SK-N-SH (cell line): ENCODE measurements around the gene GPAT3. TPM values are rescaled to one million over a fixed set of nuclear protein-coding genes. Genes with fewer than 3 reads are reported as not detected.

ENCODE experiments used
- CTCF ChIA-PET: fragments of 300-600, 350-600 bp; formaldehyde crosslinking; extraction: SDS; loops from one replicate; lab custom pipeline; 2021; lab: Yijun Ruan, JAX
- POLR2A ChIA-PET: fragments of 350-600 bp; sonication (Branson Sonifier 250); formaldehyde crosslinking; extraction: SDS; loops from one replicate; lab custom pipeline; 2020; ENCODE audit warnings: antibody characterized with exemption, inconsistent platforms; lab: Yijun Ruan, JAX
- DNase-seq: peaks from one replicate; pipeline ENCODE4 v3.0.0; 2012
- H2AFZ ChIP-seq: fragments of 200-600 bp; sonication (generic); 2 replicates; pipeline ENCODE4 v1.8.1; 2016; ENCODE audit warnings: antibody characterized with exemption, mild to moderate bottlenecking, low read depth
- H3F3A ChIP-seq: fragments of 200-600 bp; sonication (generic); replicated peaks from 2 replicates; pipeline ENCODE3; 2016; ENCODE audit warnings: antibody characterized with exemption, mild to moderate bottlenecking; ENCODE audit not compliant: insufficient read depth
- H3K27ac ChIP-seq, 2 experiments: fragments of 200-500 bp in 1 of 2; fragments of 200-600 bp in 1 of 2; sonication (Bioruptor generic) in 1 of 2; sonication (generic), shearing (Covaris generic) in 1 of 2; 2 replicates each; pipeline versions ENCODE4 v1.5.1 to v1.6.1; 2014 to 2016; ENCODE audit warnings: low read depth in 2 of 2, inconsistent platforms in 1 of 2, low read length in 1 of 2, mild to moderate bottlenecking in 1 of 2, mixed read lengths in 1 of 2
- H3K27me3 ChIP-seq: fragments of 200-600 bp; sonication (generic), shearing (Covaris generic); 2 replicates; pipeline ENCODE4 v1.6.1; 2016; ENCODE audit warnings: mixed run types; ENCODE audit not compliant: insufficient read depth
- H3K36me3 ChIP-seq, 2 experiments: fragments of 200-500 bp in 1 of 2; fragments of 200-600 bp in 1 of 2; sonication (Bioruptor generic) in 1 of 2; sonication (generic) in 1 of 2; replicated peaks in 1 of 2; 2 replicates each; pipeline versions ENCODE3 to v1.5.1; 2014 to 2016; ENCODE audit warnings: low read length in 1 of 2, mild to moderate bottlenecking in 1 of 2; ENCODE audit not compliant: insufficient read depth in 2 of 2, control insufficient read depth in 1 of 2
- H3K4me1 ChIP-seq, 2 experiments: fragments of 200-500 bp in 1 of 2; fragments of 200-600 bp in 1 of 2; sonication (Bioruptor generic) in 1 of 2; sonication (generic), shearing (Covaris generic) in 1 of 2; 2 replicates each; pipeline versions ENCODE4 v1.5.1 to v1.6.1; 2014 to 2016; ENCODE audit warnings: low read depth in 1 of 2, low read length in 1 of 2, mixed run types in 1 of 2; ENCODE audit not compliant: insufficient read depth in 2 of 2, control insufficient read depth in 1 of 2
- H3K4me2 ChIP-seq: fragments of 200-600 bp; sonication (generic), shearing (Covaris generic); 2 replicates; pipeline ENCODE4 v1.6.1; 2017; ENCODE audit warnings: mixed run types
- H3K4me3 ChIP-seq, 2 experiments: fragments of 200-500 bp in 1 of 2; fragments of 200-600 bp in 1 of 2; sonication (Bioruptor generic) in 1 of 2; sonication (generic), shearing (Covaris generic) in 1 of 2; 2 replicates each; pipeline versions ENCODE4 v1.5.1 to v1.8.1; 2014 to 2016; ENCODE audit warnings: low read depth in 2 of 2, inconsistent platforms in 1 of 2, low read length in 1 of 2, mild to moderate bottlenecking in 1 of 2, mixed read lengths in 1 of 2, moderate library complexity in 1 of 2
- H3K79me2 ChIP-seq: fragments of 200-600 bp; sonication (generic); 2 replicates; pipeline ENCODE4 v1.8.1; 2017; ENCODE audit warnings: mild to moderate bottlenecking; ENCODE audit not compliant: insufficient read depth
- H3K9ac ChIP-seq: fragments of 200-600 bp; sonication (generic); 2 replicates; pipeline ENCODE4 v1.6.1; 2017; ENCODE audit warnings: mixed run types
- H3K9me2 ChIP-seq: fragments of 200-600 bp; sonication (generic); 2 replicates; pipeline ENCODE4 v1.6.1; 2017; ENCODE audit warnings: mixed run types
- H3K9me3 ChIP-seq: fragments of 200-600 bp; sonication (generic); 2 replicates; pipeline ENCODE4 v1.6.1; 2017; ENCODE audit warnings: mixed run types, mild to moderate bottlenecking, moderate library complexity
- H4K20me1 ChIP-seq: fragments of 200-600 bp; sonication (generic); 2 replicates; pipeline ENCODE4 v1.6.1; 2017; ENCODE audit warnings: mild to moderate bottlenecking, mixed run types; ENCODE audit not compliant: insufficient read depth
- ELF1 ChIP-seq: IDR thresholded peaks from 2 replicates; pipeline ENCODE4 v1.4.0; 2012
- EP300 ChIP-seq, 2 experiments: IDR thresholded peaks; 2 replicates each; pipeline versions ENCODE4 v1.4.0 to v1.6.1; 2012; ENCODE audit warnings: borderline replicate concordance in 1 of 2, low read depth in 1 of 2, low read length in 1 of 2
- FOXJ3 ChIP-seq: sonication (generic); formaldehyde crosslinking; IDR thresholded peaks from 2 replicates; pipeline ENCODE4 v1.5.1; 2020; ENCODE audit warnings: mild to moderate bottlenecking, missing genetic modification reagents
- GABPA ChIP-seq: IDR thresholded peaks from 2 replicates; pipeline ENCODE4 v1.4.0; 2012; ENCODE audit warnings: low read depth, mild to moderate bottlenecking
- POLR2AphosphoS5 ChIP-seq: IDR thresholded peaks from 2 replicates; pipeline ENCODE4 v1.6.1; 2012; ENCODE audit warnings: low read depth, low read length
- RCOR1 ChIP-seq: fragments of 150-350 bp; IDR thresholded peaks from 2 replicates; pipeline ENCODE4 v1.6.1; 2017; ENCODE audit warnings: antibody characterized with exemption, low read length
- RXRA ChIP-seq: IDR thresholded peaks from 2 replicates; pipeline ENCODE4 v1.4.0; 2012; ENCODE audit warnings: low read depth, mild to moderate bottlenecking, borderline replicate concordance
- SMC3 ChIP-seq: IDR thresholded peaks from 2 replicates; pipeline ENCODE4 v1.6.1; 2012; ENCODE audit warnings: low read depth, low read length, improper control_type of control experiment
- TAF1 ChIP-seq: IDR thresholded peaks from 2 replicates; pipeline ENCODE4 v1.6.1; 2012; ENCODE audit warnings: low read depth, mild to moderate bottlenecking, low read length, moderate library complexity, borderline replicate concordance
- WGBS: methylation state at CpG from one replicate; pipeline ENCODE4 v1.1.6; 2017; ENCODE audit warnings: low lambda C conversion rate; 5-methylcytosine and 5-hydroxymethylcytosine counted together
- polyA plus RNA-seq, 3 experiments: library from polyadenylated mRNA; depleted of rRNA; stranded (reverse); fragments of >200 nt; gene quantifications; 2 replicates each; pipeline ENCODE4 v1.2.3, GENCODE V29; 2012
- TF ChIP-seq, protein P1 (sequence below): IDR thresholded peaks from 2 replicates; pipeline ENCODE4 v1.4.0; 2012; ENCODE audit warnings: low read depth, borderline replicate concordance
- TF ChIP-seq, protein P2 (sequence below): IDR thresholded peaks from 2 replicates; pipeline ENCODE4 v1.4.0; 2012; ENCODE audit warnings: low read depth, borderline replicate concordance
- TF ChIP-seq, protein P3 (sequence below): fragments of 150-350 bp; IDR thresholded peaks from 2 replicates; pipeline ENCODE4 v1.6.1; 2016; ENCODE audit warnings: mild to moderate bottlenecking, low read depth, low read length
- TF ChIP-seq, protein P4 (sequence below): IDR thresholded peaks from 2 replicates; pipeline ENCODE4 v1.4.0; 2012; ENCODE audit warnings: low read depth
- TF ChIP-seq, protein P5 (sequence below): fragments of 200-600 bp; sonication (generic); IDR thresholded peaks from 2 replicates; pipeline ENCODE4 v1.6.1; 2017; ENCODE audit warnings: antibody characterized with exemption, mild to moderate bottlenecking, moderate library complexity

GPAT3 gene
- polyA plus RNA-seq, 1 of the 3 experiments (the other 2 are of a cell fraction), result 0.02 TPM

DNA sequence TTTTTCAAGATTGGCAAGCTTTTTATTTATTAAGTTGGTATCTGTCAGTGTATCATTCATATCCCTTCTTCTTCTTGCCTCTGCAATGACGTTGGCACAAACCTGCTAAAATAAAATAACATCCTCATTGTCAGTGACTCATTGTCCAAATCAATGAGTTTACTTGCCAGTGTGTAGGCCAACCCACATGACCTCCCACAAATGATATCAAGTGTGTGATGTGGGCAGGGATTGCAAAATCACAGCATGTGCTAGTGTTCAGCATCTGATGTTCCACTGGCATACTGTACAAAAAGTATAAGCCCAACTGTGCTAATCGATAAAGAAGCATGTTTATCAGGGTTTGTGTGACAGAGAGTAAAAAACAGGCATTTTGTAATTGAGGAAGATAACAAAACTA lies 25.5 kb downstream of the GPAT3 start:
- WGBS, result 0% methylated on average over 2 of the region's 2 CpGs
- TF ChIP-seq, protein P1, sequence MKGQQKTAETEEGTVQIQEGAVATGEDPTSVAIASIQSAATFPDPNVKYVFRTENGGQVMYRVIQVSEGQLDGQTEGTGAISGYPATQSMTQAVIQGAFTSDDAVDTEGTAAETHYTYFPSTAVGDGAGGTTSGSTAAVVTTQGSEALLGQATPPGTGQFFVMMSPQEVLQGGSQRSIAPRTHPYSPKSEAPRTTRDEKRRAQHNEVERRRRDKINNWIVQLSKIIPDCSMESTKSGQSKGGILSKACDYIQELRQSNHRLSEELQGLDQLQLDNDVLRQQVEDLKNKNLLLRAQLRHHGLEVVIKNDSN, result no peak
- TF ChIP-seq FOXJ3 (CRISPR knock-in tag) (no peak), RCOR1 (no peak), RXRA (no peak), GABPA (no peak), SMC3 (no peak), EP300 (IDR thresholded peaks at IDR 0.05; ENCODE audit: borderline replicate concordance in 1 of 2, low read depth in 1 of 2, low read length in 1 of 2) (no peak), TAF1 (no peak)
- TF ChIP-seq, protein P2, sequence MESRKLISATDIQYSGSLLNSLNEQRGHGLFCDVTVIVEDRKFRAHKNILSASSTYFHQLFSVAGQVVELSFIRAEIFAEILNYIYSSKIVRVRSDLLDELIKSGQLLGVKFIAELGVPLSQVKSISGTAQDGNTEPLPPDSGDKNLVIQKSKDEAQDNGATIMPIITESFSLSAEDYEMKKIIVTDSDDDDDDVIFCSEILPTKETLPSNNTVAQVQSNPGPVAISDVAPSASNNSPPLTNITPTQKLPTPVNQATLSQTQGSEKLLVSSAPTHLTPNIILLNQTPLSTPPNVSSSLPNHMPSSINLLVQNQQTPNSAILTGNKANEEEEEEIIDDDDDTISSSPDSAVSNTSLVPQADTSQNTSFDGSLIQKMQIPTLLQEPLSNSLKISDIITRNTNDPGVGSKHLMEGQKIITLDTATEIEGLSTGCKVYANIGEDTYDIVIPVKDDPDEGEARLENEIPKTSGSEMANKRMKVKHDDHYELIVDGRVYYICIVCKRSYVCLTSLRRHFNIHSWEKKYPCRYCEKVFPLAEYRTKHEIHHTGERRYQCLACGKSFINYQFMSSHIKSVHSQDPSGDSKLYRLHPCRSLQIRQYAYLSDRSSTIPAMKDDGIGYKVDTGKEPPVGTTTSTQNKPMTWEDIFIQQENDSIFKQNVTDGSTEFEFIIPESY, result no peak
- TF ChIP-seq, protein P3, sequence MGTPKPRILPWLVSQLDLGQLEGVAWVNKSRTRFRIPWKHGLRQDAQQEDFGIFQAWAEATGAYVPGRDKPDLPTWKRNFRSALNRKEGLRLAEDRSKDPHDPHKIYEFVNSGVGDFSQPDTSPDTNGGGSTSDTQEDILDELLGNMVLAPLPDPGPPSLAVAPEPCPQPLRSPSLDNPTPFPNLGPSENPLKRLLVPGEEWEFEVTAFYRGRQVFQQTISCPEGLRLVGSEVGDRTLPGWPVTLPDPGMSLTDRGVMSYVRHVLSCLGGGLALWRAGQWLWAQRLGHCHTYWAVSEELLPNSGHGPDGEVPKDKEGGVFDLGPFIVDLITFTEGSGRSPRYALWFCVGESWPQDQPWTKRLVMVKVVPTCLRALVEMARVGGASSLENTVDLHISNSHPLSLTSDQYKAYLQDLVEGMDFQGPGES, result no peak
- H3K9me3 ChIP-seq, result no peaks in the 10 kb centered on the region
- H3K4me3 ChIP-seq, result no peak overlapping the region
- no peaks in the 10 kb centered on the region for H3K4me1 ChIP-seq
- H4K20me1 ChIP-seq, result no peaks in the 10 kb centered on the region
- H3F3A ChIP-seq, result no peaks in the 10 kb centered on the region
- CTCF ChIA-PET, result no interaction called here
- H3K27ac ChIP-seq, result no peak overlapping the region
- POLR2A ChIA-PET, result no interaction called here
- no peak overlapping the region for H2AFZ ChIP-seq
- DNase-seq, result no peak
- no peaks in the 10 kb centered on the region for H3K9me2 ChIP-seq
- no peak overlapping the region for H3K9ac ChIP-seq
- H3K4me2 ChIP-seq, result no peak overlapping the region
- H3K27me3 ChIP-seq, result peaks cover 5% of the 10 kb centered on the region; the same call in 1 of the 2 replicates
- H3K36me3 ChIP-seq, result no peaks in the 10 kb centered on the region
- no peaks in the 10 kb centered on the region for H3K79me2 ChIP-seq

DNA sequence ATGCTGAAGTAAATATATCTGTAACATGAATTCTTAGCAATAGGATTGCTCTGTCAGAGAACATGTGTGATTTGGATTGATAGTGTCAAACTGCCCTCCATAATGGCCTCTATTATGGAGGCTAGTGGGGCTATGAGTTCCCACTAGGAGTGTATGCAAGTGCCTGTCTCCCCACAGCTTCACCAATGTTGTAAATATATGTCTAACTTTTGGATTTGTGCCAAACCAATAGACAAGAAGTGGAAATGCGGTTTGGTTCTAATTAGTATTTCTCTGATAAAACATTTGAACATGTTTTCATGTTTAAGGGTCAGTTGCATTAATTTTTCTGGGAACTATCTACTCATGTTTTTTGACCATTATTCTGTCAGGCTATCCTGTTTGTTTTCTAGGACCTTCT lies 28.1 kb downstream of the GPAT3 start:
- TF ChIP-seq TAF1 (no peak), GABPA (no peak), POLR2AphosphoS5 (no peak), ELF1 (no peak), RCOR1 (no peak)
- TF ChIP-seq, protein P4, sequence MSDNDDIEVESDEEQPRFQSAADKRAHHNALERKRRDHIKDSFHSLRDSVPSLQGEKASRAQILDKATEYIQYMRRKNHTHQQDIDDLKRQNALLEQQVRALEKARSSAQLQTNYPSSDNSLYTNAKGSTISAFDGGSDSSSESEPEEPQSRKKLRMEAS, result no peak
- TF ChIP-seq, protein P5, sequence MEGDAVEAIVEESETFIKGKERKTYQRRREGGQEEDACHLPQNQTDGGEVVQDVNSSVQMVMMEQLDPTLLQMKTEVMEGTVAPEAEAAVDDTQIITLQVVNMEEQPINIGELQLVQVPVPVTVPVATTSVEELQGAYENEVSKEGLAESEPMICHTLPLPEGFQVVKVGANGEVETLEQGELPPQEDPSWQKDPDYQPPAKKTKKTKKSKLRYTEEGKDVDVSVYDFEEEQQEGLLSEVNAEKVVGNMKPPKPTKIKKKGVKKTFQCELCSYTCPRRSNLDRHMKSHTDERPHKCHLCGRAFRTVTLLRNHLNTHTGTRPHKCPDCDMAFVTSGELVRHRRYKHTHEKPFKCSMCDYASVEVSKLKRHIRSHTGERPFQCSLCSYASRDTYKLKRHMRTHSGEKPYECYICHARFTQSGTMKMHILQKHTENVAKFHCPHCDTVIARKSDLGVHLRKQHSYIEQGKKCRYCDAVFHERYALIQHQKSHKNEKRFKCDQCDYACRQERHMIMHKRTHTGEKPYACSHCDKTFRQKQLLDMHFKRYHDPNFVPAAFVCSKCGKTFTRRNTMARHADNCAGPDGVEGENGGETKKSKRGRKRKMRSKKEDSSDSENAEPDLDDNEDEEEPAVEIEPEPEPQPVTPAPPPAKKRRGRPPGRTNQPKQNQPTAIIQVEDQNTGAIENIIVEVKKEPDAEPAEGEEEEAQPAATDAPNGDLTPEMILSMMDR, result no peak
- no peaks in the 10 kb centered on the region for H3K4me1 ChIP-seq
- H3K9me3 ChIP-seq, result no peaks in the 10 kb centered on the region
- no peaks in the 10 kb centered on the region for H4K20me1 ChIP-seq
- POLR2A ChIA-PET, result no interaction called here
- no peak overlapping the region for H2AFZ ChIP-seq
- no peak overlapping the region for H3K4me2 ChIP-seq
- no peaks in the 10 kb centered on the region for H3K79me2 ChIP-seq
- no peak for DNase-seq
- H3K9ac ChIP-seq, result no peak overlapping the region
- no peak overlapping the region for H3K27ac ChIP-seq
- H3K36me3 ChIP-seq, result no peaks in the 10 kb centered on the region
- H3K27me3 ChIP-seq, result peaks cover 5% of the 10 kb centered on the region; the same call in 1 of the 2 replicates
- 11% methylated on average over 1 of the region's 1 CpG for WGBS
- CTCF ChIA-PET, result no interaction called here
- H3K9me2 ChIP-seq, result no peaks in the 10 kb centered on the region
- H3F3A ChIP-seq, result no peaks in the 10 kb centered on the region
- no peak overlapping the region for H3K4me3 ChIP-seq
